ENCODE measurements around the gene PAGE4. TPM values are rescaled to one million over a fixed set of nuclear protein-coding genes. Genes with fewer than 3 reads are reported as not detected.
A peak's percentile ranks its signal among the peaks of the same experiment; 100 is the strongest.

PAGE4 gene
- total RNA-seq, 1 experiment from 2014 or later = not detected

GRCh38 chrX:49853661-49854060 is 24.6 kb downstream of the PAGE4 start:
- Histone ChIP-seq H3K36me3 (ENCODE audit: insufficient read depth, low read length) (no peaks in the 10 kb centered on the region), H3K4me3 (ENCODE audit: low read length) (no peak overlapping the region), H3K9me2 (replicated peaks; ENCODE audit: insufficient read depth, low read length) (no peaks in the 10 kb centered on the region), H3K4me1 (ENCODE audit: low read length) (peaks cover 15% of the 10 kb centered on the region), H3K27ac (ENCODE audit: low read length) (no peak overlapping the region), H3K9me3 (ENCODE audit: low read length) (no peaks in the 10 kb centered on the region), H2AFZ (ENCODE audit: low read length) (no peak overlapping the region), H3K9ac (ENCODE audit: low read length) (no peak overlapping the region), H3K4me2 (ENCODE audit: low read depth, low read length, poor library complexity, severe bottlenecking) (no peak overlapping the region), H3K27me3 (ENCODE audit: low read length) (no peaks in the 10 kb centered on the region), H3K79me2 (ENCODE audit: low read length) (no peaks in the 10 kb centered on the region), H4K20me1 (ENCODE audit: insufficient read depth, low read depth, low read length) (no peaks in the 10 kb centered on the region)
- no peak for DNase-seq

GRCh38 chrX:49856819-49857218 is 27.7 kb downstream of the PAGE4 start:
- Histone ChIP-seq H3K9ac (ENCODE audit: low read length) (no peak overlapping the region), H3K4me2 (ENCODE audit: low read depth, low read length, poor library complexity, severe bottlenecking) (no peak overlapping the region), H3K36me3 (ENCODE audit: insufficient read depth, low read length) (no peaks in the 10 kb centered on the region), H3K4me1 (ENCODE audit: low read length) (no peaks in the 10 kb centered on the region), H3K27me3 (ENCODE audit: low read length) (no peaks in the 10 kb centered on the region), H3K9me3 (ENCODE audit: low read length) (no peaks in the 10 kb centered on the region), H2AFZ (ENCODE audit: low read length) (no peak overlapping the region), H3K27ac (ENCODE audit: low read length) (no peak overlapping the region), H3K9me2 (replicated peaks; ENCODE audit: insufficient read depth, low read length) (no peaks in the 10 kb centered on the region), H3K4me3 (ENCODE audit: low read length) (no peak overlapping the region), H4K20me1 (ENCODE audit: insufficient read depth, low read depth, low read length) (no peaks in the 10 kb centered on the region), H3K79me2 (ENCODE audit: low read length) (no peaks in the 10 kb centered on the region)
- DNase-seq = no peak

GRCh38 chrX:49858341-49858740 is 29.2 kb downstream of the PAGE4 start:
- no peak for DNase-seq
- Histone ChIP-seq H4K20me1 (ENCODE audit: insufficient read depth, low read depth, low read length) (no peaks in the 10 kb centered on the region), H3K27me3 (ENCODE audit: low read length) (no peaks in the 10 kb centered on the region), H3K4me3 (ENCODE audit: low read length) (no peak overlapping the region), H3K79me2 (ENCODE audit: low read length) (no peaks in the 10 kb centered on the region), H3K36me3 (ENCODE audit: insufficient read depth, low read length) (no peaks in the 10 kb centered on the region), H3K4me2 (ENCODE audit: low read depth, low read length, poor library complexity, severe bottlenecking) (no peak overlapping the region), H3K9ac (ENCODE audit: low read length) (no peak overlapping the region), H2AFZ (ENCODE audit: low read length) (no peak overlapping the region), H3K9me2 (replicated peaks; ENCODE audit: insufficient read depth, low read length) (no peaks in the 10 kb centered on the region), H3K9me3 (ENCODE audit: low read length) (no peaks in the 10 kb centered on the region), H3K27ac (ENCODE audit: low read length) (no peak overlapping the region), H3K4me1 (ENCODE audit: low read length) (no peaks in the 10 kb centered on the region)

GRCh38 chrX:49859491-49859890 is 30.4 kb downstream of the PAGE4 start:
- Histone ChIP-seq H3K36me3 (ENCODE audit: insufficient read depth, low read length) (no peaks in the 10 kb centered on the region), H3K9ac (ENCODE audit: low read length) (no peak overlapping the region), H4K20me1 (ENCODE audit: insufficient read depth, low read depth, low read length) (no peaks in the 10 kb centered on the region)

GRCh38 chrX:49860867-49861535 is 31.9 kb downstream of the PAGE4 start:
- Histone ChIP-seq H3K4me2 (ENCODE audit: low read depth, low read length, poor library complexity, severe bottlenecking) (no peak overlapping the region), H3K9me2 (replicated peaks; ENCODE audit: insufficient read depth, low read length) (no peaks in the 10 kb centered on the region), H2AFZ (ENCODE audit: low read length) (no peak overlapping the region), H3K79me2 (ENCODE audit: low read length) (no peaks in the 10 kb centered on the region), H3K4me3 (ENCODE audit: low read length) (no peak overlapping the region), H3K36me3 (ENCODE audit: insufficient read depth, low read length) (no peaks in the 10 kb centered on the region), H4K20me1 (ENCODE audit: insufficient read depth, low read depth, low read length) (no peaks in the 10 kb centered on the region), H3K27me3 (ENCODE audit: low read length) (no peaks in the 10 kb centered on the region), H3K9me3 (ENCODE audit: low read length) (no peaks in the 10 kb centered on the region), H3K27ac (ENCODE audit: low read length) (no peak overlapping the region), H3K9ac (ENCODE audit: low read length) (no peak overlapping the region), H3K4me1 (ENCODE audit: low read length) (no peaks in the 10 kb centered on the region)
- DNase-seq = no peak

More at GRCh38 chrX:49859491-49859890, 30.4 kb downstream of the PAGE4 start:
- Histone ChIP-seq H3K27ac (ENCODE audit: low read length) (no peak overlapping the region), H2AFZ (ENCODE audit: low read length) (no peak overlapping the region), H3K9me3 (ENCODE audit: low read length) (no peaks in the 10 kb centered on the region), H3K4me2 (ENCODE audit: low read depth, low read length, poor library complexity, severe bottlenecking) (no peak overlapping the region), H3K4me3 (ENCODE audit: low read length) (no peak overlapping the region), H3K4me1 (ENCODE audit: low read length) (no peaks in the 10 kb centered on the region), H3K27me3 (ENCODE audit: low read length) (no peaks in the 10 kb centered on the region), H3K9me2 (replicated peaks; ENCODE audit: insufficient read depth, low read length) (no peaks in the 10 kb centered on the region), H3K79me2 (ENCODE audit: low read length) (no peaks in the 10 kb centered on the region)
- DNase-seq = no peak

GRCh38 chrX:49862093-49862492 is 33.0 kb downstream of the PAGE4 start:
- no peaks in the 10 kb centered on the region for H3K36me3 ChIP-seq (ENCODE audit: insufficient read depth, low read length)
- no peak overlapping the region for H3K9ac ChIP-seq (ENCODE audit: low read length)
- no peaks in the 10 kb centered on the region for H3K27me3 ChIP-seq (ENCODE audit: low read length)
- H3K9me2 ChIP-seq (replicated peaks; ENCODE audit: insufficient read depth, low read length) = no peaks in the 10 kb centered on the region
- H3K9me3 ChIP-seq (ENCODE audit: low read length) = no peaks in the 10 kb centered on the region
- H2AFZ ChIP-seq (ENCODE audit: low read length) = no peak overlapping the region
- H3K4me1 ChIP-seq (ENCODE audit: low read length) = no peaks in the 10 kb centered on the region
- DNase-seq = no peak
- no peaks in the 10 kb centered on the region for H4K20me1 ChIP-seq (ENCODE audit: insufficient read depth, low read depth, low read length)
- H3K27ac ChIP-seq (ENCODE audit: low read length) = no peak overlapping the region
- H3K4me3 ChIP-seq (ENCODE audit: low read length) = no peak overlapping the region
- H3K4me2 ChIP-seq (ENCODE audit: low read depth, low read length, poor library complexity, severe bottlenecking) = no peak overlapping the region
- H3K79me2 ChIP-seq (ENCODE audit: low read length) = no peaks in the 10 kb centered on the region

GRCh38 chrX:49868739-49869138 is 39.6 kb downstream of the PAGE4 start:
- Histone ChIP-seq H3K27ac (ENCODE audit: low read length) (no peak overlapping the region), H3K27me3 (ENCODE audit: low read length) (no peaks in the 10 kb centered on the region), H3K9me3 (ENCODE audit: low read length) (no peaks in the 10 kb centered on the region), H3K79me2 (ENCODE audit: low read length) (no peaks in the 10 kb centered on the region), H3K4me2 (ENCODE audit: low read depth, low read length, poor library complexity, severe bottlenecking) (no peak overlapping the region), H3K9me2 (replicated peaks; ENCODE audit: insufficient read depth, low read length) (no peaks in the 10 kb centered on the region), H3K9ac (ENCODE audit: low read length) (no peak overlapping the region), H4K20me1 (ENCODE audit: insufficient read depth, low read depth, low read length) (no peaks in the 10 kb centered on the region), H2AFZ (ENCODE audit: low read length) (no peak overlapping the region), H3K4me3 (ENCODE audit: low read length) (no peak overlapping the region), H3K4me1 (ENCODE audit: low read length) (no peaks in the 10 kb centered on the region), H3K36me3 (ENCODE audit: insufficient read depth, low read length) (no peaks in the 10 kb centered on the region)
- no peak for DNase-seq

- H4K20me1 ChIP-seq (ENCODE audit: insufficient read depth, low read depth, low read length) = no peaks in the 10 kb centered on the region
- H3K36me3 ChIP-seq (ENCODE audit: insufficient read depth, low read length) = no peaks in the 10 kb centered on the region
- no peak overlapping the region for H3K4me3 ChIP-seq (ENCODE audit: low read length)
- H3K9ac ChIP-seq (ENCODE audit: low read length) = no peak overlapping the region
- H3K9me3 ChIP-seq (ENCODE audit: low read length) = no peaks in the 10 kb centered on the region
- H3K4me1 ChIP-seq (ENCODE audit: low read length) = no peaks in the 10 kb centered on the region
- H2AFZ ChIP-seq (ENCODE audit: low read length) = no peak overlapping the region
- H3K79me2 ChIP-seq (ENCODE audit: low read length) = no peaks in the 10 kb centered on the region
- H3K9me2 ChIP-seq (replicated peaks; ENCODE audit: insufficient read depth, low read length) = no peaks in the 10 kb centered on the region
- H3K27me3 ChIP-seq (ENCODE audit: low read length) = no peaks in the 10 kb centered on the region
- H3K4me2 ChIP-seq (ENCODE audit: low read depth, low read length, poor library complexity, severe bottlenecking) = no peak overlapping the region
- H3K27ac ChIP-seq (ENCODE audit: low read length) = no peak overlapping the region
- DNase-seq = peak; percentile 74
Observed at GRCh38 chrX:49876750-49877149, 47.6 kb downstream of the PAGE4 start.
